HG03103 (cell line): Measurements from ENCODE around the gene CCDC158.
"Not testable (repeated sequence)": the region's sequence is repeated elsewhere in the genome, so short reads cannot be mapped to it uniquely, and the experiment has no call there.

Source experiments
- ATAC-seq: cut with Tn5 transposase; IDR thresholded peaks from one replicate; pipeline ENCODE4 v1.9.1; 2021; ENCODE audit warnings: low read depth; ENCODE audit not compliant: unreplicated experiment

Gene CCDC158

DNA sequence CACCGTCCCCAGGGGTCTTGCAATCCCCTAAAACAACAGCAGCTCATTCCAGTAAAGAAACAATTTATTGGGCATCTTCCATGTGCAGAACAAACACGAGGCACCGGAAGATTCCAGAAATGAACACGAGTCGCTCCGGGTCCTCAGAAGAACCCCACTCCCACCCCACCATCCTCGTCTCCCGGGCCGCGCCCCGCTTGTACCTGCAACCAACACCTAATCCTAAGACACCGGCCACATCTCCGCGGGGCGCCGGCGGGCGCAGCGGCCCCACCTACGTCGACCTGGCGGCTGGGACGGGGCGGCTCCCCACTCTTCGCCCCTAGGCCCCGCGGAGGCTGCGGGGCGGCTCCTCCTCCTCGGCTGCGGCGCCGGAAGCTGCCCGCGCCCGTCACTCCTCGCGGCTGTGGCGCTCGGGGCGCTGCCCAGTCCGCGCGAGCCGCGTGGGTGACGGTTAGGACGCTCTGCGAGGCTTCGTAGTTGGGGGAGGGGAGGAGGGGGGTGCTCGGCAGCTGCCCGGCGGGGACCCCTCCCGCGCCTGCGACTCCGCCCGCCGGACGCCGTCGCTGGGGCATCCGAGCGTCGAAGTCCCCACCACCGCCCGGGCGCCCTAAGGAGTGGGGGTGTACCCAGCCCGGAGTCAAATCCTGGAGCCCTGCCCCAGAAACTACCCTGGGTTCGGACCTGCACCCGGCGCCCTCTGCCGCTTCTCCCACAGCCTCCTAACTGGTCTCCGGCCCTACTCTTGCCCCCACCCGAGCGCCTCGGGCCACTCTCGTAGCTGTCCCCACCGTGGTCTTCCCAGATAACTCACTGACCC is at the start of gene CCDC158:
Gene CCDC158 (minus strand): TSS at position 380 of the 820 bp plus-strand sequence. CDS start 17,934 bp downstream, outside the sequence.
- ATAC-seq = no peak

- no peak for ATAC-seq
Observed at GRCh38 chr4:76470532-76470931, 49.6 kb upstream of the CCDC158 start.

GRCh38 chr4:76470064-76470463 is 49.1 kb upstream of the CCDC158 start:
- ATAC-seq = no peak

- ATAC-seq = no peak
Observed at GRCh38 chr4:76463568-76463967, 42.6 kb upstream of the CCDC158 start.

- ATAC-seq = no peak
Observed at GRCh38 chr4:76459291-76459723, 38.4 kb upstream of the CCDC158 start.

DNA sequence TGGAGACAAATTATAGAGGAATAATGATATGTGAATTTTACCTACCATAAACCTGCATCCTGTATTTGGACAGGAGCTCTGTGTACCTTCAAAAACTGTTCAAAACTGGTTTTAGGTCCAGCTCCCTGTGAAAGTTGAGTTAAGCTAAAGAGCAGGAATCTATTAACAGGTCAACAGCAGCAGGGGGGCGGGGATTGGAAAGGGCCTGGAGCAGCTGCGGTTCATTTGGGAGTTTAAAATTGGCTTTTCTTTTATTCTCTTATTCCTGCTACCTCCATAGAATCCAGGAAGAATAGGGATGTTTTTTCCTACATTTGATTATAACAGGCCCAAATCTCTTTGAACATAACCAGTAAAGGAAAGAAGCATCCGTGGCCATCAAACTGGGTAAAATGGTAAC is 37.9 kb upstream of the CCDC158 start:
- ATAC-seq = no peak

- ATAC-seq = no peak
Observed at GRCh38 chr4:76458297-76458696, 37.4 kb upstream of the CCDC158 start.

GRCh38 chr4:76457885-76458284 is 36.9 kb upstream of the CCDC158 start:
- ATAC-seq = no peak

DNA sequence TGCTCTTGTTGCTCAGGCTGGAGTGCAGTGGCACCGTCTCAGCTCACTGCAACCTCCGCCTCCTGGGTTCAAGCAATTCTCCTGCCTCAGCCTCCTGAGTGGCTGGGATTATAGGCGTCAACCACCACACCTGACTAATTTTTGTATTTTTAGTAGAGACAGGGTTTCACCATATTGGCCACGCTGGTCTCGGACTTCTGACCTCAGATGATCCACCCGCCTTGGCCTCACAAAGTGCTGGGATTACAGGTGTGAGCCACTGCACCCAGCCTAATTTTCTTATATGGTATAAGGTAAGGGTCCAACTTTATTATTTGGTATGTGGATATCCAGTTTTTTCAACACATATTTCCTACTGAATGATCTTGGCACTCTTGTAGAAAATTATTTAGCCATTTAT is 33.1 kb upstream of the CCDC158 start:
- not testable (repeated sequence) for ATAC-seq

DNA sequence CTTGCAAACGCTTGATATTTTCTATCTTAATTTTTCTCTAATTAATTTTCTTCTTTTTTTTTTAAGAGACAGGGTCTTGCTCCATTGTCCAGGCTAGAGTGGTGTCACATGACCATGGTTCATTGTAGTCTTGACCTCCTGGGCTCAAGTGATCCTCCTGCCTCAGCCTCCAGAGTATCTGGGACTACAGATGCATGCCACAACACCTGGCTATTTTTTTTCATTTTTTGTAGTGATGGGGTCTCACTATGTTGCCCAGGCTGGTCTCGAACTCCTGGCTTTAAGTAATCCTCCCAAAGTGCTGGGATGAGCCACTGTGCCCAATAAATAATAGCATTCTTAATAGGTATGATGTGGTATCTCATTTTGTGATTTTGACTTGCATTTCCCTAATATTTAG is 32.3 kb upstream of the CCDC158 start:
- no peak for ATAC-seq

GRCh38 chr4:76449833-76450232 is 28.9 kb upstream of the CCDC158 start:
- ATAC-seq = no peak

DNA sequence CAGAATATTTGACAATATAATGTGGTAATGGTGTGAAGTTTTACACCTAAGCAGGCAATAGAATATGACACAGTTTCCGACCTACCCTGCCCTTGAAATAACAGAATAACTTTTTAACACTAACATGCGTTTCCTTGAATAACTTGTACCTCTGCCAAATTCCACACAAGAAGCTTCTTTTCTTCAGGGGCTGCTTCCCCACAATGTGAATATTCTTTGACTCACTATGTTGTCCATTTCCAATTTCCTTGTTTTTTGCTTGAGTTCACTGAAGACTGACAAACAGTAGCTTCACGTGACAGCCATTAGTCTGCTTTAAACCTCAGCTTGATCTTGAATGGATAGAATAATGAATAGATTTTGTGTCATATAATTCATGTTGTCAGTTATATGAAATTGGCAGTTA is 28.4 kb upstream of the CCDC158 start:
- ATAC-seq = no peak

- ATAC-seq = no peak
Observed at GRCh38 chr4:76448211-76448610, 27.3 kb upstream of the CCDC158 start.

- ATAC-seq = no peak
Observed at GRCh38 chr4:76447393-76447851, 26.5 kb upstream of the CCDC158 start.

DNA sequence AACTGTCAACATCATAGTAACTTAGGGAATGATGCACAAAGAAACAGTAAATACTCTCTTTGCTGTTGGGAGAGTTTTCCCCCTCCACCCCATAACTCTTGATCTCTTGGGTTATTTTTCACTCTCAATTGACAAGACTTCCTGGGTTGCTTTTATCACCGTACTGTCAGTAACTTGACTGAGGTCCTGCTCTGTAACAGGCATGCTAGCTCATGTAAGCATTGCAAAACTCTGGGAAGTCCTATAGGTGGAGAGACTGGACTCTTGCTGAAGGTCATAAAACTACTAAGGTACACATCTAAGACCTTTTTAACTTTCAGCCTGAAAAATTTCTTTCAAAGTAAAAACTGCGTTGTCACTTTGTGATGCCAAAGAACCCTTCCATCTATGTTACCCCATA is 25.0 kb upstream of the CCDC158 start:
- no peak for ATAC-seq

DNA sequence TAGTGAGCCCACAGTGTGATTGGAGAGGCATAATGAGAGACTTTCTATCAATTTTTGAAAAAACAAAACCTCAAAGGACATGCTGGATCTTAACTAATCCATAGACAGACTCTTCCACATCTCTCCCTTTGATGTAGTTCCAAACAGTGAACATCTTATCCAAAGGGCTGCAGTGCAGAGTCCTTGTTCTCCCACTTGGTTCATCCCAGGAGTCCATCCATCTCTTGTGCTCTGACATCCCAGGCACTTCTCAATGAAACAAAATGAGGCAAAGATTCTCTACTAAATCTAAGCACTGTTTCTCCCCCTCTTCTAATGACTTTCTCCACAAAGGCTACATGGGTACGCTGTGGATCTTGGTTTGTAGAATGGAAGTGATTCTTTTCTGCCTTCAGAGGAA is 22.4 kb upstream of the CCDC158 start:
- ATAC-seq = no peak

DNA sequence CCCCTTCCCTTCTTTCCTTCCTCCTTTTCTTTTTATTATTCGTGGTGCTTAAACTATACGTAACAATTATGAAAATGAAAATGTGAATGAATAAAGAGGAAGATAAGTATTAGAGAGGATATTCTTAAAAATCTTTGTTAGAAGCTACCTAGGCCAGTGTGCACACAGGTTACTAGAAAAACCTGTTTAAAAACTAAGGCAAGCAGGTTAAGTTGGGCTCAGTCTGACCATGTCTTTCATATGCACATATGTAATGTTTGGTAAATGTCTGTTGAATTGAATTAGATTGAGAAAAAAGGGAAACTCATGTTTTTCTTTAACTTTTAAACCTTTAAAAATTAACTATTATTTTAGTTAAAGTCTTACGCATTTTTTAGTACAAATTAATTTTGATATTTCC is 21.9 kb upstream of the CCDC158 start:
- ATAC-seq = no peak

DNA sequence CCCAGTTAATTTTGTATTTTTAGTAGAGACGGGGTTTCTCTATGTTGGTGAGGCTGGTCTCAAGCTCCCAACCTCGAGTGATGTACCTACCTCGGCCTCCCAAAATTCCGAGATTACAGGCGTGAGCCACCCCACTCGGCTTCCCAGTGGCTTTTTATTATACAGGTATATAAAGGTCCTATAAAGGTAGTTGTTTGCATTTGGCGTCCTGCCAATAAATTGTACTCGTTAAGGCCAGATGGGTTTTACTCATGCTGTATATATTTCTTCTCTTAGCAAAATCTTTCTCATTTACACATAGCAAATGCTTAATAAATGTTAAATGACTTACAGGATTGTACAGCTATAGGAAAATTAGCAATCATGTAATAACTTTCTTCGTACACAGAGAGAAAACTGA is 20.9 kb upstream of the CCDC158 start:
- no peak for ATAC-seq

GRCh38 chr4:76439491-76439890 is 18.6 kb upstream of the CCDC158 start:
- no peak for ATAC-seq

- no peak for ATAC-seq
Observed at GRCh38 chr4:76435528-76436319, 14.8 kb upstream of the CCDC158 start.

DNA sequence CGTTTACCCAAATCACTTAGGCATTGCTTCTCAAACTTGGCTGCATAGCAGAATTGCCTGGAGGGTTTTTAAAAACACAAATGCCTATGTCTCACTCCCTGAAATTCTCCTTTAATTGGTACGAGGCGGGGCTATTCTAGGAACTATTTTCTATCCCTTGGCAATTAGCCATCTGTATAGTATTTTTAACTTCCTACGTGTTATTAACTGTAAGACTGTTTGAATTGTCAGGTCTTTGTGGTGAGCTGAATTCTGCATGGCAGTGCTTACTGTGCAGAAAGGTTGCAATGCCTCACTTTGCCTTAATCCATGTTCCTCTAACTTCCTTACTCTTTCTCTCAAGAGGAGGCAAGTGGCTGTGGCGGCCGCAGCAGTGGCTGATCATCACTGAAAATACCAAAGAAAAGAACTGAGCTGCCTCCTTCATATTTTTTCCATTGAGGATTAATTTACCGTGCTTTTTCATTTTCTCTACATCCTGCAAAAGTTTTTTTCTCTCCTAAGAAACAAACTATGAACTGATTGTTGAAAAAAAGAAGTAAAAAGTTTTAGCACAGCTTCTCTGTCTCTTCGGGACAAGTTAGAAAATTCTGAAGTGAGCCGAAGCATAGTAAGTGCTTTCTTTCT is 14.1 kb upstream of the CCDC158 start, which contains the start of gene SHROOM3:
Gene SHROOM3 (plus strand): TSS at position 329 of the 627 bp plus-strand sequence. CDS start 824 bp downstream, outside the sequence.
- ATAC-seq = no peak
